GM19463 (cell line): ENCODE results near the gene DNAH1.

Experiments used
- ATAC-seq: cut with Tn5 transposase; IDR thresholded peaks from one replicate; pipeline ENCODE4 v1.9.1; 2021; ENCODE audit warnings: mild to moderate bottlenecking, moderate library complexity; ENCODE audit not compliant: unreplicated experiment

DNAH1 gene

DNA sequence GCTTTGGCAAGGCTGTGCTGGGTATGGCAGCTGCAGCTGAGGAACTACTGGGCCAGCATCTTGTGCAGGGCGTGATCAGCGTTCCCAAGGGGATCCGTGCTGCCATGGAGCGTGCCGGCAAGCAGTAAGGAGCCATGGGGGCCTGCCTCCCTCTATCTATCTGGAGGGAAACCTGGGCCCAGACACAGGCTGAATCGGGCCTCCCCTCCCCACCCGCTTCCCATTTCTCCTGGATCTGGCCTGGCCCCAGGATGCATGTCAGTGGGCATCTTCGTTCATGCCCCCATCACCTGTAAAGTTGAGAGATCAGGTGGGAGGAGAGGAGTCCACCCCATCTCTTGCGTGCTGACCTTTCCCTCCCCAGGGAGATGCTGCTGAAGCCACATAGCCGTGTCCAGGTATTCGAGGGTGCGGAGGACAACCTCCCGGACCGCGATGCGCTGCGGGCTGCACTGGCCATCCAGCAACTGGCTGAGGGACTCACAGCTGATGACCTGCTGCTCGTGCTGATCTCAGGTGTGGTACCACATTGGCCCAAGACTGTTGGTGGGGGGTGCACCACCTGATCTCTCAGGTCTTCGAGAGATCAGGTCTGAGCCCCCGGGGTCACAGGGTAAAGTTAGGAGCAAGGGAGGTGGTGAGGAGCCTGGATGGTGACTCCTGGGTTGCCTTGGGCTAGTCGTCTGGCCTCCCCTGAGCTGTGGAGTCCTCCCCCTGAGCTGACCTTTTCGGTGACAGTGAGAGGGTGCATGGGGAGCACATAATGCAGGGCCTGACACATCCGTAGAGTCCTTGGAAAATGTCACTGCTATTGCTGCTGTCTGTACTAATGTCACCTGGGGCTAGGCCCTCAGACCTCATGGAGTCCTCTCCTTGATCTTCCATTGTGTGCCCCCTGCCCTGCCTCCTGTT is 25.3 kb upstream of the DNAH1 start:
- no peak for ATAC-seq

DNA sequence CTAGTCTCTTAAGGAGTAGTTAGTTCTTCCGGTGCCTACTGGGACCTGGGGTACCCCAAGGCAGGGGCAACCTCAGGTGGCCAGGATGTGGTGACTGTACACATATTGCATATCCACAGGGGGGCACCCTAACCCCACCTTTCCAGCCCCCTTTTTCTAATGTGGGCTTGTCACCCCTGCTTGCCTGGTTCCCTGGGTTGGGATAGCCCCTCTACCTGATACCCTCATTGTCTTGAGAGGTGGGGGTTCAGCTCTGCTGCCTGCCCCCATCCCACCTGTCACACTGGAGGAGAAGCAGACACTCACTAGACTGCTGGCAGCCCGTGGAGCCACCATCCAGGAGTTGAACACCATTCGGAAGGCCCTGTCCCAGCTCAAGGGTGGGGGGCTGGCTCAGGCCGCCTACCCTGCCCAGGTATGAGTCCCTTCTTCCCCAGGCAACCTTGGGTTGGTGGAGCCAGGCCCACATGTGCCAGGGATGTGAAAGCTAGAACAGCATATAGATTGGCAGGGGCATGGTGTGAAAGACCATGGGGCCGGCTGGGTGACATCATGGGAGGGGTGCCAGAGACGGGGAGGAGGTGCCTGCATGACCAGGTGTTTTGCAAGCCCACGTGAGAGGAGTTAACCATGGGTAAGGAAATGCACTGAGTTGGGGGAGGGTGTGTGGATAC is 24.5 kb upstream of the DNAH1 start:
- ATAC-seq = no peak

DNA sequence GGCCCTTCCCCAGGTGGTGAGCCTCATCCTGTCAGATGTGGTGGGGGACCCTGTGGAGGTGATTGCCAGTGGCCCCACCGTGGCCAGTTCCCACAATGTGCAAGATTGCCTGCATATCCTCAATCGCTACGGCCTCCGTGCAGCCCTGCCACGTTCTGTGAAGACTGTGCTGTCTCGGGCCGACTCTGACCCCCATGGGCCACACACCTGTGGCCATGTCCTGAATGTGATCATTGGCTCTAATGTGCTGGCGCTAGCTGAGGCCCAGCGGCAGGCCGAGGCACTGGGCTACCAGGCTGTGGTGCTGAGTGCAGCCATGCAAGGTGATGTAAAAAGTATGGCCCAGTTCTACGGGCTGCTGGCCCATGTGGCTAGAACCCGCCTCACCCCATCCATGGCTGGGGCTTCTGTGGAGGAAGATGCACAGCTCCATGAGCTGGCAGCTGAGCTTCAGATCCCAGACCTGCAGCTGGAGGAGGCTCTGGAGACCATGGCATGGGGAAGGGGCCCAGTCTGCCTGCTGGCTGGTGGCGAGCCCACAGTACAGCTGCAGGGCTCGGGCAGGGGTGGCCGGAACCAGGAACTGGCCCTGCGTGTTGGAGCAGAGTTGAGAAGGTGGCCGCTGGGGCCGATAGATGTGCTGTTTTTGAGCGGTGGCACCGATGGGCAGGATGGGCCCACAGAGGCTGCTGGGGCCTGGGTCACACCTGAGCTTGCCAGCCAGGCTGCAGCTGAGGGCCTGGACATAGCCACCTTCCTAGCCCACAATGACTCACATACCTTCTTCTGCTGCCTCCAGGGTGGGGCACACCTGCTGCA is 23.7 kb upstream of the DNAH1 start:
- ATAC-seq = no peak

DNA sequence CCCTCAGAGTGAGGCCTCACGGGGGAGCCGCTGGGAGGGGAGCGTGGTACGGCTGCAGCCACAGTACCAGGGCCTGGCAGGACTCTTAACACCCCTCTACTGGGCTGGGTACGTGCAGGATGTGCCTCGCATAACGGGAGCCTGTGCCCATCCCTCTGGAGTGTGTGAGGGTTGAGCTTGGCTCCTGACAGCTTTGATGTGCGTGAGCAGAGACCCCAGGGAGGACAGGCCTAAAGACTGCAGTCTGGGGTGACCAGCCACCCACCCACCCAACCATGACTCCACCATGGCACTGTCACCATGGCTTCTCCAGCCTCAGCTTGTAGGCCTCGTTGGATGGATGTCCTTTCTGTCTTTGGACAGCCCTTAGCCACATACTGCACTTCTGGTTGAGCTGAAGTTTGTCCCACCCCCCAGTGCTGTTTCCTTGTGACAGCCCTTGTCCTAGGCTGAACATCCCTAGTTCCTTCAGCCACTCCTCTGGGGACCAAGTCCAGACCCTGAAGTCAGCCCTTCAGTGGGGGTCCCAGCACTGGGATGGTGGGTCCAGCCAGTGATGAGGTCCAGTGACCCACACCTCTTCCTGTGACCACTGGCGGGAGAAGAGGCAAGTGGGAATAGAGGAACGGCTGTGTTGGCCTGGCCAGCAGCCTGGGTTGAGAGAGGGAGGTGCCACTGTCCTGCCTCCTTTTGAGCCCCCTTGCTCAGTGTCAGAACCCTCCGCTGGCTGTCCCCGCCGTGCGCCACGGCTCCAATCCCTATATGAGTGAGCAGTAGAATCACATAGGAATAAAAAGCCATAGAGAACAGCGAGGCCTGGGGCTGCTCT is 22.4 kb upstream of the DNAH1 start:
- no peak for ATAC-seq

DNA sequence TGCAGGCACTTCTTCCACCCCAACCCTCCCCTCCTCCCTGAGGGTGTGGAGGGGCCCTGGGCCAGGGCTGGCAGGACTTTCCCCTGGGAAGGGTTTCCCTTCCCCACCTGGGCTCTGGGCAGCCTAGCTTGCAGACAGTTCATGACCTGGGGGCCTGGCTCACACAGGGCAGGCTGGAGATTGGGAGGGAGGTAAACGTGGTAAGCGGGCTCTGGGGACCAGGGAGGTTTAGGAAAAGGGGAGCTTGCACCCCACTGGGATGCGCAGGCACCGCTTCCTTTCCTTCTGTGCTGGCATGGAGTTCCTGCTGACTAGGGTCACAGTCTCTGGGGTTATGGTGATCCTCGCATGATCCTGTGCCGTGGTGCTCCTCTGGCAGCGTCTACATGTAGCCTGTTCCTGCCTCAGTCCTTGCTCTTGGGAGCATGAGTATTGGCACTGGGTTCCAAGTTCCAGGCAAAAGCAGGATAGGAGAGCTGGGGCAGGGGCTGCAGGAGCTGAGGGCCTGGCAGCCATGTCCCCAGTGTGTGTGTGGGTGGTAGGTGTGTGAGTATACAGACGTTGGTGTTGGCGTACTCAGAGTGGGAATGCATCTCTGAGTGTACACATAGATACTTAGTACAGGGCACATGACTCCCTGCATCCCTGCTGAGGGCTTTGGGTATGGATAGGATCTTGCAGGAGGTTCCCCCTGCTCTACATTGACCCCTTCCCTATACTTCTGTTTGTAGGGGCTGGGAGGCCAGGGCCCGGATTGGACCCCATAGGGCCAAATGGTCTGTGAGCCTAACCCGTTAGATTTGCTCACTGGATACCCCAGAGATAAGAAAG is 21.6 kb upstream of the DNAH1 start:
- no peak for ATAC-seq

DNA sequence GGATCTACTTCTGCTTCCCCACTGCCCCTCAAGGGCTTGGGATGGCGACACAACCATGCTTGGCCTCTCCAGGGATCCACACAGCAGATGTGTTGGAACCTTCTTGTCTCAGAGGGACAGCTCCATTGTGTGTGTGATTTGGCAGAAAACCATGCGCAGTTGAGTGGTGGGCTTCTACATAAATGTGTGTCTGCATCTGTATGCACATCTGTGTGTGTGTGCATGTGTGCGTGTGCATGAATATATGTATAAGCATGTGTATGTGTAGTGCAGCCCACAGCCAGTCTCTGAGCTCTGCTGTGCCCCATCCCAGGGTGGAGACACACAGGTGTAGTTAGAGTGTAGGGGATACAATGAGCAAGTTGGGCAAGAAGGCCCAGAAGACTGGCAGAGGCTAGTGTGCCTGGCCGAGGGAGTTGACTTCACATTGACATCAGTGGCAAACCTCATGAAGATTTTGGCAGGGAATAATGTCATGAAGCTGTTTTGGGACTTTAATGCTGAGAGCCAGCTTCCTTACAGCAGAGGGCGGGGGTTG is 20.4 kb upstream of the DNAH1 start:
- no peak for ATAC-seq

DNA sequence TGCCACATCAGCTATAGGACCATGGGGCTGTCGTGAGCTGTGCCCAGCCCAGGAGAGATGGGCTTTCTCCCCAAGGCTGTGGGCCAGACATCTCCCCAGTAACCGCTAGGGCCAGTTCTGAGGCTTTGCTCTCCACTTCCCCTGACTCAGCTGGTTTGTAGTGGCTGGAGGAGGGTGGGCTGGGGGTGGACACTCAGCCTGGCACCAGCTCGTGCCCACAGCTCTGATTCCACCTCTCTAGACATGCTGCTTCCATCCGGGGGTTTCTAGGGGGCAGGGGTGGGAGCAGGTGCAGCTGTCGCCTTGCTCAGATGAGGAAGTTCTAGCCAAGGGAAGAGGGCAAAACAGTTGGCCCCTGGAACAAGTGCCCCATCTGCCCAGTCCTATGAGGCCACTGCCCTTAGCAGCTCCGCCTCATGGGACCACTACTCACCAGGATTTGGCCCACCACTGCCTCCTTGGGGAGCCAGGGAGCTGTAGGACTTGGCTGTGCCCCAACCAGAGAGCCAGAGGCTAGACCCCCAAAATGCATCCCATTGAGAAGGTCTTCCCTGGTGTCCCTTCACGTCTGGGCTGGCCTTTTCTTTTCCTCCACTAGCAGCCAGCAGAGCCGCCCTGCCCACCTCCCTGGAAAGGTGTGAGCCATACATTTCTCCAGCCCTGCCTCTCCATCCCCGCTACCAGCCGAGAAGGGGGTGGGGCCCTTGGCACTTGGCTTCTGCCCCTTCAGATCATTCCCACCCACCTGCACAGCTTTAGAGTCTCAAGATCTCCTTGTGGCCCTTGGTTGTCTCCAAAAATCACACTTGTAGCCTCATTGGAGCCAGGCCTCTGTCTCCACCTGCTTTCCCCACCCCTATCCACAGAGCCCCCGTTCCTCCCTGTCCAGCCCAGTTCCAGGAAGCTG is 18.6 kb upstream of the DNAH1 start:
- no peak for ATAC-seq

DNA sequence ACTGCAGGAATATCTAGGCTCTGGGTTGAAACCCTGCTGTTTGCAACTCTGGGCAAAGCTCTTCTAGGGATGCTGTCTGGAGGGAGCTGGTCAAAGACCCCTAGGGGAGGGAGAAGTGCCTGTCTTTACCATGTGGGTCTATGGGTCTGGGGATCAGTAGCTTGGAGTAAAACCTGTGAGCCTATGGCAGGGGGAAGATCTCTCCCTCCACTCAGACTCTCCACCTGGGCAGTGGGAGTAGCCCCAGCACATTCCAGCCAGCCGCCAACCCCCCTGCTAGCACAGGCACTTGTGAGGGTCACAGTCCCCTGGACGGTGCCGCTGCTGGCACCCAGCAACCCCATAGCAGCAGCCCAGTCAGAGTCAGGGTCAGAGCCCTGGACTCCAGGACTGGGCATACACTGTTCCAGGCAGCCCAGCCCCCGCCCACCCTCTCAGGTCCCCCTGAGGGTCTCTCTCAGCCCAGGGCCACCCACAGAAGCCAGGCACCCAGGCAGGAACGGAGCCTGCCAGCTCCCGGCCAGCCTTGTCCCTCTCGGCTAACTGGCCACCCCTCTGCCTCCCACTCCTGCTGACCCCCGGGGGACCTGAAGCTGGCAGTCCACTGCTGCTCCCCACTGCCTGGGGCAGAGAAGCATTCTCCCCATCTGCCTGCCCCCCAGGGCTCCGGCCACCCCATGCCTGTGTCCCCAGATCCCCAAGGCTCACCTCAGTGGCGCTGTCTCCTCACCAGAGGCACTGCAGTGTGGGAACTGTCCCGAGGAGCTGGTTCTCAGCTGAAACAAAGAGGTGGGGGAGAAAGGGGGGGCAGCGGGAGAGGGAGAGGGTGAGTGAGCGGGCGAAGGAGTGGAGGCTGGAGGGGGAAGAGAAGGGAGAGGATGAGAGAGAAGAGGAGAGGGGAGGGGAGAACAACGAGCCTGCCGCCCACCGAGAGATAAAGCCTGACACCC is 17.7 kb upstream of the DNAH1 start:
- ATAC-seq = no peak

DNA sequence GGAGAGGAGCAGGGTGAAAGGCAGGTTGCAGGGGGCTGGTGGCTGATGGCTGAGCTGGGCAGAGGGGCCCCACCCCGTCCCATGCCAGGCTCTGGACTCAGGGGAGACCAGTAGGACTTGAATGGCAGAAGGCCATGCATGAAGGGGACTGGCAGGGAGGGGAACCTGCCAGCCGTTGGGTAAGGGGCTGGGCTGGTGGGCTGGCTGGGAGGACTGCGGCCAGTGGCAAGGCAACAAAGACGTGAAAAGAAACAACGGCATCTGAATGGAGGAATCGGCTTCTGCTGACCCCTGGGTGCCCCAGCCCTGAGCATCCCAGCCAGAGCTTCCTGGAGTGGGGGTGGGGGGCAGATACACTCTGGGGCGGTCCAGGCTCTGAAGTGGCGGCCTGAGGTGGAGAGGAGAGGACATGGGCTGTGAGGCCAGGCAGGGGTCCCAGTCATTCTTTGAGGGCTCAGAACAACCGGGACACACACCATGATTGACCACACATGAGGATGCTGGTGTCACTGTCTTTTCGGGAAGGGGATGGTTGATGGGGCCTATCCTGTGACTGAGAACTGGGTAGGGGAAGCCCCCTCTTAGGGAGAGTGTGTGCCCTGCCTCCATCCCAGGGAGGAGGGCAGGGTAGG is 16.8 kb upstream of the DNAH1 start:
- ATAC-seq = no peak

DNA sequence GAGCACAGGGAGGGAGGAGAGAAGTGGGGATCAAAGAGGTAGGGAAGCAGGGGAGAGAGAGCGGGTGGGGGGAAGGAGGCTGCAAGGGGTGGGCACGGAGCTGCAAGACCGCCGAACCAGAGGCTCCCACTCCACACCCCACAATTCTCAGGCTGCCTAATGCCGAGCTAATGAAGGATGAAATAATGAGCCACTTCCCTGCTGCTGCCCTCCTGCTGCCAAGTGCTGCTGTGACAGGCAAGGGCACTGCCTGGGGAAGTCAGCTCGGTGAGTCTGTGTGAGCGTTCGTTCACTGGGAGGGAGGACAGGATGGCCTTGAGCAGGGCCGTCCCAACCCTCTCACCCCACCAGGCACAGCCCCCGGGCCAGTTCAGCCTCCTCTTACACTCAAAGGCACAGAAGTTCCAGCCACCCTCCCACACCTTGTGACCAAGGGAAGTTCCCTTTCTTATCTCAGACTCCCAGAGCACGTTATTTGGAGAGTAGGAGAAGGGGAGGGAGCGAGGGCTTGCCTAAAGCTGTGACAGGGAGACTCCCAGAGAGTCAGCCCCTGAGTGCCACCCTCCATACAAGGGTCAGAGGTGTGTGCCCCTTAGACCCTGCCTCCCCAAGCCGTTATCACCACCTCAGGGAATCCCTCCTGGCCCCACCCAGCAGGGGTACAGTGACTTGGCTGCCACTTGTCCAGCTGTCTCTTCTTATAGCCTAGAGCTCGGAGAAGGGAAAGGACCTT is 16.1 kb upstream of the DNAH1 start:
- peak; percentile 67 for ATAC-seq

DNA sequence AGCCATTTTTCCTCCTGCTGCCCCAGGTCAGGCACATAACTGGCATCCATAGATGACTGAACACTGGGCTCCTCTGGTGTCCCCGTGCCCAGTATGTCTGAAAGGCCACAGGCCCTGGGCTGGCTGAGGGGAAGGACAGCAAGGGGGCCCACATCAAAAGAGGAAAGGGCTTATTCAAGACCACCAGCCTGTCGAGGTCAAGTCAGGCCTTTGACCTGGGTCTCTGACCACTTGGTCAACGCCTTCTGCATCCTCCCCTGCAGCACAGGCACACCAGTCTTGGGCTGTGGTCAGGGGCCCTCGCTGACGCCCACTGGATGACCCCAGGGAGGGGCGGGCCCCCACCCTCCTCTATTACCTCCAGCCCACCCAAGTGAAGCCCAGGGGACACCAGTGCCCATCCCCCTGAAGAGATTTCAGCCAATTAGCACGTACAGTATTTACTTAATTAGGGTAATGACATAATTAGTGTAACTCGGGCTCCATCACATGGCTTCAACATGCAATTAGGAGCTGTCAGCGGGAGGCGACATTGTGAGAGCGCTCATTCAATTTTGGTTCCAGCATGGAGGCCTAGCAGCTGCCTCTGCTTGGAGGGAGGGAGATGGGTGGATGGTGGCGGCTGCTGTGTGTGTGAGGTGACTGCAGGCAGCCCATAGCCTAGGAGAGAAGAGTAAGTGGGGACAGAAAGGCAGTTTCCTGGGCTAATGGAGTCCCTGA is 13.5 kb upstream of the DNAH1 start:
- no peak for ATAC-seq

DNA sequence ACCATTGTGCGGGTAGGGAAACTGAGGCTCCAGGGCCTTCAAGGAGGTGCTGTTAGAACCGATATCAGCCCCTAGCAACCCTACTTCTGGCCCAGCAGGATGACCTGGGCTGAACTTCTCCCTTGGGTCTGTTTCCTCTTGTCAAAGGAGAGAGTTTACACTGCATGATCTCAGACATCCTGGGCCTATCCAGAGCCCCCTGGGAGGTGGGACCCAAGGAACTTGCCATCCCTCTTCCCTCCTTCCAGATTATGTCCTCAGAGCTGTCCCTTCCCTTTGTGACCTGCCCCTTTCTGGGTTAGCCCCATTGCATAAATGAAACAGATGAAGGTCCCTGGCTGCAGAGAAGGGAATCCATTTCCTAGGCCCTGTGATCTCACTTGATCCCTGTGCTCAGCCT is 12.3 kb upstream of the DNAH1 start:
- no peak for ATAC-seq

DNA sequence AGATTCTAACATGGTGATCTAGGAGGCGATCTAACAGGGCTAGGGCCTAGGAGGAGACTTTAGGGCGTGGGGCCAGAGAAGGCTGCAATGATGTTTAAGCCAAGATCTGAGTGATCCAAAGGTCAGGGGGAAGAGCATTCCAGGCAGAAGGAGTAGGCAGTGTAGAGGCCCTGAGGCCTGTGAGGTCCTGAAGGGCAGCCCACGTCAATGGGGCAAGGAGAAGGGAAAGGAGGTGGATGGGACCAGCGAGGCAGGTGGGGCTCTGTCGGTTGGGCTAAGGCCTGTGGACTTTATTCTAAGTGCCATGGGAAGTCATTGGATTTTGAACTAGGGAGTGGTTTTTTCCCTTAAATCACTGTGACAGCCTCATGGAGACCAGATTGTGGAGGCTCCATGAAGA is 10.2 kb upstream of the DNAH1 start:
- no peak for ATAC-seq

DNA sequence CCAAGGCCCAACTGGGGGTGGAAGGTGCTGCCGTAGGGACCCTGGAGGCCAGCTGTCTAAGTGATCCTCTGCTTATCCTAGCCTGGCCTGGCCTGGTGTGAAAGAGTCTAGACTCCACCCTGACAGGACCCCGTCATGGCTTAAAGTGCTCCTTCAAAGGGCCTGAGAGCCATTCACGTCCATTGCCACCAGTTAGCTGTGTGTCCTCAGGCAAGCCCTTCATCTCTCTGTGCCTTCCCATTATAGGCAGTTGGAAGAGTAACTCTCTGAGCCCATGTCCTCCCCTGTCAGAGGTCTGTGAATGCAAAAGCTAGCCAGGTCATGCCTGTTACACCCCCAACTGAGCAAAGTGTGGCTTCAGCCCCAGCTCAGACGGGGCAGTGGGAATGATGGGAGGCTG is 9.1 kb upstream of the DNAH1 start:
- no peak for ATAC-seq

DNA sequence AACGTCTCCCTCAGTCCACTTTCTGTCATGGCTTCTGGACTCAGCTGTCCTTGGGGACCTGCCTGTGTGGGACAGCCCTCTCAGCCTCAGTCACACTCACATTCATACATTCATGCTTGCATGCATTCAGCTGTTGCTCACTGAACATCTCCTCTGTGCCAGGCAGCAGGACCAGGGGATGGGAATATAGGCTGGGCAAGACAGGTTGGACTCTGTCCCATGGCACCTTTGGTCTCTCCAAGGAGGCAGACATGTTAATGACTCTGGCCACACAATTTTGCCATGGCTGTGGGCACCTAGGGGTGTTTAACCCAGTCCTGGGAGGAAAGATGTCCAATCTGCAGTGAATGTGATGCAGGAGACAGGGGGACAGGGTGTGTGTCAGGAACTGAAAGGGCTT is 7.8 kb upstream of the DNAH1 start:
- ATAC-seq = no peak
